Activated T-cell treated with anti-CD3 and anti-CD28 coated beads for 24 hours (primary cell): Measurements from ENCODE around the gene UMPS.
"Not testable (repeated sequence)": the region's sequence is repeated elsewhere in the genome, so short reads cannot be mapped to it uniquely, and the experiment has no call there.

ENCODE experiments used
- DNase-seq: peaks from one replicate; pipeline ENCODE4 v3.0.0-alpha.2; 2020; ENCODE audit warnings: low read depth

UMPS gene

GRCh38 chr3:124780356-124780755 lies 50.1 kb downstream of the UMPS start:
- DNase-seq = no peak

- no peak for DNase-seq
Measured at GRCh38 chr3:124780761-124781475, 50.7 kb downstream of the UMPS start.

- DNase-seq = no peak
Measured at GRCh38 chr3:124781476-124782376, 51.5 kb downstream of the UMPS start.

GRCh38 chr3:124782377-124782712 lies 52.1 kb downstream of the UMPS start:
- DNase-seq = not testable (repeated sequence)

- DNase-seq = no peak
Measured at GRCh38 chr3:124783696-124784095, 53.4 kb downstream of the UMPS start.

- DNase-seq = no peak
Measured at GRCh38 chr3:124784686-124785382, 54.6 kb downstream of the UMPS start.

GRCh38 chr3:124785973-124786372 lies 55.7 kb downstream of the UMPS start:
- DNase-seq = no peak

GRCh38 chr3:124786511-124787241 lies 56.4 kb downstream of the UMPS start:
- no peak for DNase-seq

GRCh38 chr3:124787476-124788195 lies 57.4 kb downstream of the UMPS start:
- DNase-seq = no peak

- no peak for DNase-seq
Measured at GRCh38 chr3:124788254-124788745, 58.0 kb downstream of the UMPS start.

GRCh38 chr3:124789103-124789502 lies 58.9 kb downstream of the UMPS start:
- not testable (repeated sequence) for DNase-seq

- no peak for DNase-seq
Measured at GRCh38 chr3:124791142-124791541, 60.9 kb downstream of the UMPS start.

- no peak for DNase-seq
Measured at GRCh38 chr3:124791639-124792151, 61.4 kb downstream of the UMPS start.

- no peak for DNase-seq
Measured at GRCh38 chr3:124792341-124793040, 62.2 kb downstream of the UMPS start.

GRCh38 chr3:124793054-124793739 lies 62.9 kb downstream of the UMPS start:
- no peak for DNase-seq

- DNase-seq = no peak
Measured at GRCh38 chr3:124796477-124796876, 66.2 kb downstream of the UMPS start.

GRCh38 chr3:124797426-124797945 lies 67.2 kb downstream of the UMPS start:
- no peak for DNase-seq
